HEK293 (cell line): ENCODE measurements around the gene CNPY4.

Source experiments
- CTCF ChIA-PET: fragments of 350-600 bp; formaldehyde crosslinking; extraction: SDS; loops from one replicate; lab custom pipeline; 2021; ENCODE audit warnings: antibody characterized with exemption; lab: Yijun Ruan, JAX
- POLR2A ChIA-PET: fragments of 300-600 bp; formaldehyde crosslinking; extraction: SDS; loops from one replicate; lab custom pipeline; 2020; ENCODE audit warnings: antibody characterized with exemption, inconsistent platforms; lab: Yijun Ruan, JAX
- H3K27ac ChIP-seq: fragments of 200-500 bp; sonication (Bioruptor generic); 2 replicates; pipeline ENCODE4 v1.5.1; 2014; ENCODE audit warnings: low read depth, low read length, control low read depth, inconsistent platforms; ENCODE audit errors: extremely low read depth
- H3K36me3 ChIP-seq, 2 experiments: fragments of 200-500 bp in 1 of 2; sonication (Bioruptor generic) in 1 of 2; 1 replicate in 1 of 2; 2 replicates in 1 of 2; pipeline ENCODE4 v1.5.1; 2014 to 2017; ENCODE audit warnings: inconsistent platforms in 2 of 2, low read length in 2 of 2; ENCODE audit not compliant: control insufficient read depth in 2 of 2, insufficient read depth in 1 of 2
- H3K4me1 ChIP-seq: fragments of 200-500 bp; sonication (Bioruptor generic); 2 replicates; pipeline ENCODE4 v1.5.1; 2014; ENCODE audit warnings: mild to moderate bottlenecking, low read length, inconsistent platforms; ENCODE audit not compliant: control insufficient read depth, insufficient read depth
- H3K4me3 ChIP-seq: 2 replicates; pipeline ENCODE4 v1.5.1; 2011; ENCODE audit warnings: low read depth, mild to moderate bottlenecking, control low read depth, low read length, moderate library complexity
- H3K9me3 ChIP-seq: fragments of 200-500 bp; sonication (Bioruptor generic); 2 replicates; pipeline ENCODE4 v1.5.1; 2014; ENCODE audit warnings: low read depth, low read length, inconsistent platforms; ENCODE audit not compliant: control insufficient read depth, insufficient read depth
- BCL11B ChIP-seq: fragments of 450-650 bp; formaldehyde crosslinking; IDR thresholded peaks from 2 replicates; pipeline ENCODE4 v1.5.1; 2016; ENCODE audit warnings: low read depth, missing biosample characterization, missing genetic modification characterization
- HOXA7 ChIP-seq: sonication (generic); formaldehyde crosslinking; IDR thresholded peaks from 2 replicates; pipeline ENCODE4 v1.8.1; 2022; ENCODE audit warnings: missing genetic modification reagents, borderline replicate concordance
- INSM2 ChIP-seq: fragments of 450-650 bp; formaldehyde crosslinking; IDR thresholded peaks from 2 replicates; pipeline ENCODE4 v1.5.1; 2016; ENCODE audit warnings: missing biosample characterization, missing genetic modification characterization
- PBX3 ChIP-seq: sonication (generic); formaldehyde crosslinking; IDR thresholded peaks from 2 replicates; pipeline ENCODE4 v1.8.1; 2022; ENCODE audit warnings: mild to moderate bottlenecking, moderate library complexity, missing genetic modification reagents
- RBAK ChIP-seq: fragments of 450-650 bp; formaldehyde crosslinking; IDR thresholded peaks from 2 replicates; pipeline ENCODE4 v1.5.1; 2016; ENCODE audit warnings: missing biosample characterization, missing genetic modification characterization
- REST ChIP-seq: fragments of 450-650 bp; formaldehyde crosslinking; IDR thresholded peaks from 2 replicates; pipeline ENCODE4 v1.5.1; 2016; ENCODE audit warnings: missing biosample characterization, missing genetic modification characterization
- SP7 ChIP-seq: fragments of 450-650 bp; formaldehyde crosslinking; IDR thresholded peaks from 2 replicates; pipeline ENCODE4 v1.5.1; 2016; ENCODE audit warnings: missing biosample characterization, missing genetic modification characterization
- ZBTB17 ChIP-seq: fragments of 450-650 bp; formaldehyde crosslinking; IDR thresholded peaks from 2 replicates; pipeline ENCODE4 v1.5.1; 2016; ENCODE audit warnings: missing biosample characterization, missing genetic modification characterization
- ZBTB7A ChIP-seq: fragments of 450-650 bp; formaldehyde crosslinking; IDR thresholded peaks from 2 replicates; pipeline ENCODE4 v1.5.1; 2016; ENCODE audit warnings: low read depth, missing biosample characterization, missing genetic modification characterization
- ZNF121 ChIP-seq: fragments of 450-650 bp; formaldehyde crosslinking; IDR thresholded peaks from 2 replicates; pipeline ENCODE4 v1.5.1; 2016; ENCODE audit warnings: missing biosample characterization, missing genetic modification characterization
- ZNF169 ChIP-seq: fragments of 450-650 bp; formaldehyde crosslinking; IDR thresholded peaks from 2 replicates; pipeline ENCODE4 v1.5.1; 2016; ENCODE audit warnings: missing biosample characterization, missing genetic modification characterization
- ZNF175 ChIP-seq: fragments of 450-650 bp; formaldehyde crosslinking; IDR thresholded peaks from 2 replicates; pipeline ENCODE4 v1.5.1; 2016; ENCODE audit warnings: missing biosample characterization, missing genetic modification characterization
- ZNF184 ChIP-seq: fragments of 450-650 bp; IDR thresholded peaks from 2 replicates; pipeline ENCODE4 v1.5.1; 2018; ENCODE audit warnings: missing biosample characterization, mild to moderate bottlenecking, missing genetic modification characterization
- ZNF302 ChIP-seq: fragments of 450-650 bp; formaldehyde crosslinking; IDR thresholded peaks from 2 replicates; pipeline ENCODE4 v1.5.1; 2016; ENCODE audit warnings: missing biosample characterization, missing genetic modification characterization, low read depth
- ZNF335 ChIP-seq: fragments of 450-650 bp; formaldehyde crosslinking; conservative IDR thresholded peaks from 2 replicates; pipeline ENCODE4 v1.5.1; 2016; ENCODE audit warnings: missing biosample characterization, missing genetic modification characterization
- ZNF488 ChIP-seq: fragments of 450-650 bp; formaldehyde crosslinking; IDR thresholded peaks from 2 replicates; pipeline ENCODE4 v1.5.1; 2016; ENCODE audit warnings: missing biosample characterization, missing genetic modification characterization
- ZNF521 ChIP-seq: fragments of 450-650 bp; formaldehyde crosslinking; IDR thresholded peaks from 2 replicates; pipeline ENCODE4 v1.5.1; 2017; ENCODE audit warnings: missing biosample characterization, mild to moderate bottlenecking, missing genetic modification characterization
- ZNF571 ChIP-seq: fragments of 450-650 bp; formaldehyde crosslinking; IDR thresholded peaks from 2 replicates; pipeline ENCODE4 v1.5.0; 2017; ENCODE audit warnings: missing biosample characterization, missing genetic modification characterization
- ZNF785 ChIP-seq: fragments of 450-650 bp; formaldehyde crosslinking; IDR thresholded peaks from 2 replicates; pipeline ENCODE4 v1.5.1; 2016; ENCODE audit warnings: missing biosample characterization, missing genetic modification characterization
- ZSCAN23 ChIP-seq: fragments of 450-650 bp; formaldehyde crosslinking; IDR thresholded peaks from 2 replicates; pipeline ENCODE4 v1.5.1; 2016; ENCODE audit warnings: missing biosample characterization, missing genetic modification characterization

CNPY4 gene

GRCh38 chr7:100109521-100110163 lies 9.8 kb upstream of the CNPY4 start:
- 0 out of 2 replicates have a peak, but pooled peaks have one; percentile 2 for TF ChIP-seq ZBTB17
- TF ChIP-seq RBAK (tag by site-specific recombination): no peak
- TF ChIP-seq ZNF121 (tag by site-specific recombination): peak; percentile 64; the same call in 1 of the 2 replicates
- no peak for TF ChIP-seq ZSCAN23 (tag by site-specific recombination)
- no peak for TF ChIP-seq ZBTB7A (tag by site-specific recombination)
- no peak for TF ChIP-seq ZNF184 (tag by site-specific recombination)
- no peak overlapping the region for H3K27ac ChIP-seq
- POLR2A ChIA-PET: interaction anchor here (1.2 to 1.5 kb wide), 2 partner anchors 8 to 11 kb away, joined by 3 to 6 read pairs; partner anchors contain the start of gene AP4M1
- CTCF ChIA-PET: interaction anchor here (0.6 kb wide), 1 partner anchor 744 kb away, joined by 3 read pairs; no protein-coding TSS in a partner anchor
- no peaks in the 10 kb centered on the region for H3K9me3 ChIP-seq
- peaks cover 15 to 79% of the 10 kb centered on the region in 2 experiments; a peak in 2 of 3 replicates for H3K36me3 ChIP-seq
- no peak overlapping the region for H3K4me3 ChIP-seq
- no peaks in the 10 kb centered on the region for H3K4me1 ChIP-seq

- Histone ChIP-seq H3K9me3 (no peaks in the 10 kb centered on the region), H3K36me3 (peaks cover 15 to 66% of the 10 kb centered on the region in 2 experiments; a peak in 2 of 3 replicates), H3K4me3 (no peak overlapping the region), H3K27ac (no peak overlapping the region), H3K4me1 (no peaks in the 10 kb centered on the region)
- TF ChIP-seq HOXA7 (CRISPR knock-in tag) (no peak), PBX3 (no peak), ZNF521 (tag by site-specific recombination) (no peak), ZNF169 (tag by site-specific recombination) (no peak), ZNF571 (no peak), INSM2 (tag by site-specific recombination) (no peak), SP7 (tag by site-specific recombination) (no peak), ZNF175 (tag by site-specific recombination) (no peak), REST (tag by site-specific recombination) (no peak), ZNF488 (tag by site-specific recombination) (no peak), ZNF335 (no peak), ZNF785 (tag by site-specific recombination) (no peak), ZNF302 (no peak), BCL11B (tag by site-specific recombination) (no peak)
- ChIA-PET CTCF (no interaction called here), POLR2A (interaction anchor here (1.5 kb wide), 1 partner anchor 9 kb away, joined by 6 read pairs; the partner anchor contains the start of gene AP4M1)
Measured at GRCh38 chr7:100111156-100111555, 8.3 kb upstream of the CNPY4 start.
